GM12878 (cell line): ENCODE measurements around the gene DCAF5. TPM values are rescaled to one million over a fixed set of nuclear protein-coding genes. Genes with fewer than 3 reads are reported as not detected.

Source experiments
- ATAC-seq: fragments of 200-7000 bp; cut with Tn5 transposase; 3 replicates; pipeline ENCODE4 v1.9.1; 2020; ENCODE audit warnings: mild to moderate bottlenecking, moderate library complexity
- BruUV-seq: library from RNA; stranded (reverse); fragments of 400-500 nt; replicated peaks from 2 replicates; lab custom pipeline; 2021; lab: Mats Ljungman, UMichigan
- CTCF ChIA-PET: fragments of 300-600 bp; sonication (Branson Sonifier 250); formaldehyde crosslinking; extraction: SDS; loops from one replicate; lab custom pipeline; 2021; ENCODE audit warnings: inconsistent platforms; lab: Yijun Ruan, JAX
- POLR2A ChIA-PET: fragments of 350-600 bp; formaldehyde crosslinking; extraction: SDS; loops from one replicate; lab custom pipeline; 2021; ENCODE audit warnings: inconsistent platforms; lab: Charles Lee
- RAD21 ChIA-PET: fragments of 300-600 bp; sonication (Branson Sonifier 250); formaldehyde crosslinking; loops from one replicate; lab custom pipeline; 2023; ENCODE audit warnings: antibody characterized with exemption; ENCODE audit not compliant: unreplicated experiment; lab: Charles Lee
- SMC1A ChIA-PET: fragments of 300-600 bp; sonication (Branson Sonifier 250); formaldehyde crosslinking; loops from one replicate; lab custom pipeline; 2023; ENCODE audit not compliant: unreplicated experiment, uncharacterized antibody; lab: Charles Lee
- DNase-seq: peaks from one replicate; pipeline ENCODE4 v3.0.0-alpha.2; 2011; ENCODE audit warnings: low read depth, low spot score
- FAIRE-seq: peaks from 3 replicates; lab custom pipeline; 2011; peaks lifted over from hg19 to GRCh38; lab: Jason Lieb, UNC
- H2AFZ ChIP-seq: 2 replicates; pipeline ENCODE4 v1.6.0; 2011; ENCODE audit warnings: low read depth, low read length, control low read depth; ENCODE audit not compliant: control insufficient read depth
- H3K27ac ChIP-seq: 2 replicates; pipeline ENCODE4 v1.5.1; 2011; ENCODE audit warnings: control low read depth; ENCODE audit not compliant: control insufficient read depth, insufficient read depth
- H3K27me3 ChIP-seq, 2 experiments: replicated peaks in 1 of 2; 2 replicates each; pipeline versions ENCODE4 v1.6.0 to v1.6.1; 2011; ENCODE audit warnings: low read length in 1 of 2; ENCODE audit not compliant: control insufficient read depth in 2 of 2, insufficient read depth in 2 of 2
- H3K36me3 ChIP-seq, 2 experiments: 2 replicates each; pipeline ENCODE4 v1.5.1; 2011; ENCODE audit warnings: low read length in 1 of 2; ENCODE audit not compliant: control insufficient read depth in 2 of 2, insufficient read depth in 2 of 2
- H3K4me1 ChIP-seq: 2 replicates; pipeline ENCODE4 v1.6.1; 2011; ENCODE audit warnings: mild to moderate bottlenecking, low read length, moderate library complexity, mixed read lengths; ENCODE audit not compliant: control insufficient read depth, insufficient read depth
- H3K4me2 ChIP-seq: 2 replicates; pipeline ENCODE4 v1.6.0; 2011; ENCODE audit warnings: control low read depth; ENCODE audit not compliant: control insufficient read depth, insufficient read depth
- H3K4me3 ChIP-seq: fragments of 200-600 bp; sonication (generic); 2 replicates; pipeline ENCODE4 v1.5.1; 2016
- H3K79me2 ChIP-seq: 2 replicates; pipeline ENCODE4 v1.6.0; 2011; ENCODE audit warnings: low read length; ENCODE audit not compliant: control insufficient read depth, insufficient read depth
- H3K9ac ChIP-seq: 2 replicates; pipeline ENCODE4 v1.8.0; 2011; ENCODE audit warnings: low read length, control low read depth, mixed read lengths; ENCODE audit not compliant: control insufficient read depth, insufficient read depth
- H3K9me3 ChIP-seq: replicated peaks from 3 replicates; pipeline ENCODE4 v1.5.1; 2011; ENCODE audit warnings: mild to moderate bottlenecking, low read length; ENCODE audit not compliant: control insufficient read depth, insufficient read depth
- H4K20me1 ChIP-seq: 2 replicates; pipeline ENCODE4 v1.6.0; 2011; ENCODE audit not compliant: control insufficient read depth, insufficient read depth
- ATF2 ChIP-seq: IDR thresholded peaks from 2 replicates; pipeline ENCODE4 v1.6.1; 2012; ENCODE audit warnings: low read length, inconsistent platforms
- BCL11A ChIP-seq: IDR thresholded peaks from 2 replicates; pipeline ENCODE4 v1.6.1; 2011; ENCODE audit warnings: low read depth, low read length
- E2F4 ChIP-seq: IDR thresholded peaks from 2 replicates; pipeline ENCODE4 v1.6.1; 2012; ENCODE audit warnings: low read depth, low read length, improper control_type of control experiment
- E2F8 ChIP-seq: fragments of 450-650 bp; IDR thresholded peaks from 2 replicates; pipeline ENCODE4 v1.6.1; 2018; ENCODE audit warnings: mild to moderate bottlenecking, low read depth, moderate library complexity; ENCODE audit not compliant: partially characterized antibody
- EP300 ChIP-seq, 2 experiments: fragments of 150-350 bp in 1 of 2; IDR thresholded peaks; 2 replicates each; pipeline ENCODE4 v1.6.1; 2011 to 2012; ENCODE audit warnings: low read depth in 2 of 2, low read length in 2 of 2, borderline replicate concordance in 1 of 2, improper control_type of control experiment in 1 of 2, inconsistent platforms in 1 of 2; ENCODE audit not compliant: control insufficient read depth in 1 of 2
- HDAC6 ChIP-seq: fragments of 200-600 bp; sonication (generic); IDR thresholded peaks from one replicate; pipeline ENCODE4 v1.8.0; 2017; ENCODE audit warnings: antibody characterized with exemption; ENCODE audit not compliant: unreplicated experiment
- MYB ChIP-seq: fragments of 150-350 bp; IDR thresholded peaks from 2 replicates; pipeline ENCODE4 v1.6.1; 2014; ENCODE audit warnings: mild to moderate bottlenecking, low read depth, low read length, borderline replicate concordance
- PBX3 ChIP-seq: IDR thresholded peaks from 2 replicates; pipeline ENCODE4 v1.6.1; 2011; ENCODE audit warnings: mild to moderate bottlenecking, low read depth, low read length, moderate library complexity; ENCODE audit not compliant: insufficient replicate concordance
- SPI1 ChIP-seq: IDR thresholded peaks from 2 replicates; pipeline ENCODE4 v1.6.1; 2011; ENCODE audit warnings: low read depth, mild to moderate bottlenecking, low read length, moderate library complexity, borderline replicate concordance; ENCODE audit not compliant: insufficient read depth
- ZNF207 ChIP-seq: fragments of 450-650 bp; IDR thresholded peaks from 2 replicates; pipeline ENCODE4 v1.6.1; 2014; ENCODE audit warnings: antibody characterized with exemption, mild to moderate bottlenecking, borderline replicate concordance
- WGBS: methylation state at CpG from one replicate; pipeline ENCODE4 v1.1.6; 2016; ENCODE audit warnings: low lambda C conversion rate; ENCODE audit not compliant: insufficient replicate concordance, insufficient coverage; ENCODE audit errors: missing lambda C conversion rate; 5-methylcytosine and 5-hydroxymethylcytosine counted together
- in situ Hi-C: fragments of 300-500 bp; cut with MboI; formaldehyde crosslinking; loops from 9 replicates; pipeline ENCODE4 v1.14.3; 2018; ENCODE audit warnings: mixed read lengths
- intact Hi-C: fragments of 100-400 bp; cut with micrococcal nuclease; formaldehyde crosslinking; loops from one replicate; pipeline ENCODE4 v1.14.2; 2022; ENCODE audit not compliant: unreplicated experiment
- polyA plus RNA-seq, 11 experiments: library from polyadenylated mRNA; depleted of rRNA in 4 of 11; unstranded in 6 of 11; stranded (reverse) in 5 of 11; fragments of >200 nt; fragmentation: Nextera tagmentation in 4 of 11; fragmentation: Illumina TruSeq in 1 of 11; extraction: Ambion mirVana in 4 of 11; extraction: Trizol in 1 of 11; gene quantifications; 1 replicate in 1 of 11; 2 replicates in 10 of 11; pipeline versions ENCODE4 v1.2.1 to v1.2.3, GENCODE V29; 2011 to 2016; ENCODE audit warnings: inconsistent platforms in 2 of 11, missing spikeins in 2 of 11, low read depth in 1 of 11
- total RNA-seq, 4 experiments: library from RNA; depleted of rRNA in 3 of 4; stranded (reverse); fragments of >200 nt in 3 of 4; fragmentation: Illumina TruSeq in 1 of 4; extraction: Trizol in 1 of 4; gene quantifications; 2 replicates each; pipeline versions ENCODE4 v1.2.1 to v1.2.3, GENCODE V29; 2013 to 2021

The DCAF5 gene
- total and polyA plus RNA-seq, 10 of the 15 experiments (the other 5 are each of a cell fraction or from before 2014, with no cell fraction given), result 6.8 to 38.1 (median 19.1) TPM

GRCh38 chr14:69094481-69094880 lies 58.4 kb downstream of the DCAF5 start:
- DNase-seq (no peak), FAIRE-seq (no peak), ATAC-seq (no peak)
- in situ Hi-C loops, result no loop called here
- no peaks in the 10 kb centered on the region for H3K9me3 ChIP-seq
- no peaks in the 10 kb centered on the region for H3K27me3 ChIP-seq
- no peaks in the 10 kb centered on the region for H4K20me1 ChIP-seq
- peaks cover 7 to 14% of the 10 kb centered on the region in 2 experiments; a peak in 3 of 4 replicates for H3K36me3 ChIP-seq
- TF ChIP-seq E2F4, result no peak
- TF ChIP-seq EP300 (IDR thresholded peaks at IDR 0.05; ENCODE audit: borderline replicate concordance in 1 of 2, control insufficient read depth in 1 of 2, low read depth in 2 of 2, low read length in 2 of 2), result no peak
- no peak for TF ChIP-seq MYB
- TF ChIP-seq BCL11A, result no peak
- no peak for TF ChIP-seq SPI1
- TF ChIP-seq ZNF207, result no peak
- no peak for TF ChIP-seq PBX3
- no peak for TF ChIP-seq ATF2
- TF ChIP-seq E2F8, result no peak
- TF ChIP-seq HDAC6, result no peak
- H2AFZ ChIP-seq, result no peak overlapping the region
- BruUV-seq, result no TSS peak
- H3K4me3 ChIP-seq, result no peak overlapping the region
- peaks cover 4% of the 10 kb centered on the region for H3K4me1 ChIP-seq
- WGBS, result 94% methylated on average over 1 of the region's 1 CpG
- H3K9ac ChIP-seq, result no peak overlapping the region
- RAD21 ChIA-PET, result interaction anchor here (2.3 kb wide), 1 partner anchor 13 kb away, joined by 9 read pairs; no protein-coding TSS in a partner anchor
- CTCF ChIA-PET, result interaction anchor here (1.0 kb wide), 1 partner anchor 13 kb away, joined by 6 read pairs; no protein-coding TSS in a partner anchor
- no peak overlapping the region for H3K4me2 ChIP-seq
- POLR2A ChIA-PET, result no interaction called here
- intact Hi-C loops, result loop anchor here (10.0 kb wide), 1 partner anchor 850 kb away; no protein-coding TSS in a partner anchor
- H3K79me2 ChIP-seq, result no peaks in the 10 kb centered on the region
- SMC1A ChIA-PET, result interaction anchor here (0.7 kb wide), 1 partner anchor 13 kb away, joined by 3 read pairs; no protein-coding TSS in a partner anchor
- no peak overlapping the region for H3K27ac ChIP-seq
